IMR-90 (cell line): ENCODE results near the gene PNPLA2. TPM values are rescaled to one million over a fixed set of nuclear protein-coding genes. Genes with fewer than 3 reads are reported as not detected.

ENCODE experiments used
- ATAC-seq: fragments of 200-7000 bp; cut with Tn5 transposase; 2 replicates; pipeline ENCODE4 v1.9.1; 2020; ENCODE audit warnings: low read depth, mild to moderate bottlenecking, moderate library complexity
- BruUV-seq: library from RNA; stranded (reverse); fragments of 400-500 nt; replicated peaks from 2 replicates; lab custom pipeline; 2021; lab: Mats Ljungman, UMichigan
- CTCF ChIA-PET: fragments of 300-600 bp; formaldehyde crosslinking; extraction: SDS; loops from one replicate; lab custom pipeline; 2021; ENCODE audit warnings: antibody characterized with exemption; lab: Yijun Ruan, JAX
- POLR2A ChIA-PET: fragments of 300-600 bp; sonication (Branson Sonifier 250); formaldehyde crosslinking; loops from one replicate; lab custom pipeline; 2022; ENCODE audit warnings: antibody characterized with exemption; ENCODE audit not compliant: unreplicated experiment; lab: Charles Lee
- DNase-seq: peaks from one replicate; pipeline ENCODE4 v3.0.0; 2013
- H2AFZ ChIP-seq: replicated peaks from 2 replicates; pipeline ENCODE3; 2013; ENCODE audit warnings: low read length, mild to moderate bottlenecking; ENCODE audit not compliant: poor library complexity
- H2AK5ac ChIP-seq: 2 replicates; pipeline ENCODE4 v1.6.1; 2013; ENCODE audit warnings: low read depth, low read length, inconsistent platforms
- H2AK9ac ChIP-seq: replicated peaks from 2 replicates; pipeline ENCODE3; 2013; ENCODE audit warnings: mild to moderate bottlenecking, low read depth, low read length, moderate library complexity; ENCODE audit not compliant: poor library complexity
- H2BK120ac ChIP-seq: 2 replicates; pipeline ENCODE4 v1.6.1; 2013; ENCODE audit warnings: low read depth, low read length, inconsistent platforms
- H2BK15ac ChIP-seq: 3 replicates; pipeline ENCODE4 v1.6.1; 2013; ENCODE audit warnings: low read depth, low read length, inconsistent platforms
- H2BK20ac ChIP-seq: 2 replicates; pipeline ENCODE4 v1.6.1; 2013; ENCODE audit warnings: low read depth, mild to moderate bottlenecking, inconsistent platforms, low read length, moderate library complexity
- H2BK5ac ChIP-seq: 2 replicates; pipeline ENCODE4 v1.6.1; 2013; ENCODE audit warnings: mild to moderate bottlenecking, low read depth, low read length, inconsistent platforms; ENCODE audit not compliant: poor library complexity, severe bottlenecking
- H3K14ac ChIP-seq: replicated peaks from 2 replicates; pipeline ENCODE4 v1.6.1; 2013; ENCODE audit warnings: low read depth, low read length, inconsistent platforms
- H3K18ac ChIP-seq: 2 replicates; pipeline ENCODE4 v1.6.1; 2013; ENCODE audit warnings: low read depth, low read length, control low read depth
- H3K23ac ChIP-seq: 2 replicates; pipeline ENCODE4 v1.6.1; 2013; ENCODE audit warnings: low read depth, low read length, inconsistent platforms
- H3K27ac ChIP-seq: 2 replicates; pipeline ENCODE4 v1.5.1; 2013; ENCODE audit warnings: mild to moderate bottlenecking, control low read depth, low read length; ENCODE audit not compliant: insufficient read depth
- H3K27me3 ChIP-seq: 2 replicates; pipeline ENCODE4 v1.6.1; 2013; ENCODE audit warnings: low read length; ENCODE audit not compliant: control insufficient read depth, insufficient read depth
- H3K36me3 ChIP-seq: 2 replicates; pipeline ENCODE4 v1.6.1; 2013; ENCODE audit warnings: low read length, mixed read lengths; ENCODE audit not compliant: control insufficient read depth, insufficient read depth
- H3K4ac ChIP-seq: 2 replicates; pipeline ENCODE4 v1.6.1; 2013; ENCODE audit warnings: low read depth, low read length, inconsistent platforms
- H3K4me1 ChIP-seq: 2 replicates; pipeline ENCODE4 v1.6.1; 2013; ENCODE audit warnings: low read length, mixed read lengths; ENCODE audit not compliant: control insufficient read depth, insufficient read depth
- H3K4me2 ChIP-seq: 2 replicates; pipeline ENCODE4 v1.6.1; 2013; ENCODE audit warnings: low read depth, mild to moderate bottlenecking, control low read depth, low read length, moderate library complexity
- H3K4me3 ChIP-seq: 2 replicates; pipeline ENCODE4 v1.5.1; 2013; ENCODE audit warnings: low read depth, mild to moderate bottlenecking, control low read depth, low read length, moderate library complexity; ENCODE audit not compliant: insufficient read depth
- H3K56ac ChIP-seq: 2 replicates; pipeline ENCODE4 v1.6.1; 2013; ENCODE audit warnings: low read length, inconsistent platforms; ENCODE audit not compliant: insufficient read depth; ENCODE audit errors: extremely low read depth
- H3K79me1 ChIP-seq, 2 experiments: 2 replicates each; pipeline ENCODE4 v1.6.1; 2013; ENCODE audit warnings: low read length in 2 of 2, inconsistent platforms in 1 of 2, low read depth in 1 of 2
- H3K9ac ChIP-seq: 2 replicates; pipeline ENCODE4 v1.6.1; 2013; ENCODE audit warnings: low read depth, low read length, control low read depth
- H3K9me1 ChIP-seq: 2 replicates; pipeline ENCODE4 v1.6.1; 2013; ENCODE audit warnings: low read length, inconsistent platforms; ENCODE audit not compliant: insufficient read depth
- H3K9me3 ChIP-seq: 2 replicates; pipeline ENCODE4 v1.6.1; 2013; ENCODE audit warnings: low read length; ENCODE audit not compliant: control insufficient read depth, insufficient read depth
- H4K20me1 ChIP-seq: 2 replicates; pipeline ENCODE4 v1.6.1; 2013; ENCODE audit warnings: low read length, inconsistent platforms; ENCODE audit not compliant: insufficient read depth
- H4K5ac ChIP-seq: 2 replicates; pipeline ENCODE4 v1.6.1; 2013; ENCODE audit warnings: mild to moderate bottlenecking, low read depth, low read length, control low read depth
- H4K8ac ChIP-seq, 2 experiments: 2 replicates each; pipeline ENCODE4 v1.6.1; 2013; ENCODE audit warnings: low read depth in 2 of 2, low read length in 2 of 2, control low read depth in 1 of 2, inconsistent platforms in 1 of 2
- H4K91ac ChIP-seq: 2 replicates; pipeline ENCODE4 v1.6.1; 2013; ENCODE audit warnings: low read depth, low read length, inconsistent platforms; ENCODE audit not compliant: insufficient read depth
- BHLHE40 ChIP-seq: fragments of 150-350 bp; IDR thresholded peaks from 2 replicates; pipeline ENCODE4 v1.6.1; 2016; ENCODE audit warnings: mild to moderate bottlenecking, low read depth, low read length
- CEBPB ChIP-seq: IDR thresholded peaks from 2 replicates; pipeline ENCODE4 v1.6.1; 2012; ENCODE audit warnings: low read depth, low read length, improper control_type of control experiment
- CHD1 ChIP-seq: IDR thresholded peaks from 2 replicates; pipeline ENCODE4 v1.6.1; 2012; ENCODE audit warnings: low read depth, low read length, improper control_type of control experiment
- CTCF ChIP-seq: conservative IDR thresholded peaks from 2 replicates; pipeline ENCODE4 v1.5.1; 2012; ENCODE audit warnings: mild to moderate bottlenecking, low read depth, low read length, improper control_type of control experiment
- ELK1 ChIP-seq: fragments of 150-350 bp; IDR thresholded peaks from 2 replicates; pipeline ENCODE4 v1.6.1; 2016; ENCODE audit warnings: low read depth, mild to moderate bottlenecking, low read length, moderate library complexity, borderline replicate concordance
- FOS ChIP-seq: fragments of 150-350 bp; IDR thresholded peaks from 2 replicates; pipeline ENCODE4 v1.6.1; 2016; ENCODE audit warnings: low read depth, low read length
- MAFK ChIP-seq: IDR thresholded peaks from 2 replicates; pipeline ENCODE4 v1.6.1; 2012; ENCODE audit warnings: low read depth, low read length, improper control_type of control experiment
- MAZ ChIP-seq: IDR thresholded peaks from 2 replicates; pipeline ENCODE4 v1.6.1; 2012; ENCODE audit warnings: low read depth, mild to moderate bottlenecking, low read length, improper control_type of control experiment, moderate library complexity, borderline replicate concordance
- MXI1 ChIP-seq: IDR thresholded peaks from 2 replicates; pipeline ENCODE4 v1.6.1; 2012; ENCODE audit warnings: low read depth, mild to moderate bottlenecking, low read length, moderate library complexity, borderline replicate concordance
- NFE2L2 ChIP-seq: fragments of 150-350 bp; IDR thresholded peaks from 2 replicates; pipeline ENCODE4 v1.6.1; 2016; ENCODE audit warnings: low read depth, mild to moderate bottlenecking, low read length
- POLR2A ChIP-seq: IDR thresholded peaks from 2 replicates; pipeline ENCODE4 v1.6.1; 2012; ENCODE audit warnings: mild to moderate bottlenecking, low read depth, low read length
- RAD21 ChIP-seq: IDR thresholded peaks from 2 replicates; pipeline ENCODE4 v1.6.1; 2012; ENCODE audit warnings: low read length, improper control_type of control experiment
- RCOR1 ChIP-seq: IDR thresholded peaks from 2 replicates; pipeline ENCODE4 v1.6.1; 2012; ENCODE audit warnings: mild to moderate bottlenecking, low read length, improper control_type of control experiment; ENCODE audit not compliant: insufficient replicate concordance
- RFX5 ChIP-seq: IDR thresholded peaks from 2 replicates; pipeline ENCODE4 v1.8.0; 2012; ENCODE audit warnings: low read depth, mild to moderate bottlenecking, low read length, moderate library complexity
- SMC3 ChIP-seq: fragments of 150-350 bp; IDR thresholded peaks from 2 replicates; pipeline ENCODE4 v1.6.1; 2016; ENCODE audit warnings: low read depth, mild to moderate bottlenecking, antibody characterized with exemption, low read length, moderate library complexity
- USF2 ChIP-seq: fragments of 150-350 bp; IDR thresholded peaks from 2 replicates; pipeline ENCODE4 v1.6.1; 2017; ENCODE audit warnings: mild to moderate bottlenecking, antibody characterized with exemption, low read length, low read depth
- WGBS, 2 experiments: methylation state at CpG; one replicate each; pipeline versions ENCODE4 v1.1.5 to v1.1.7; 2013; ENCODE audit warnings: missing lambda C conversion rate in 2 of 2; ENCODE audit not compliant: insufficient read length in 1 of 2; ENCODE audit errors: extremely low coverage in 2 of 2; 5-methylcytosine and 5-hydroxymethylcytosine counted together
- dilution Hi-C: fragments of 300-500 bp; cut with HindIII; formaldehyde crosslinking; loops from one replicate; pipeline ENCODE4 v1.14.3; 2018; ENCODE audit warnings: low sequenced_read_pairs; ENCODE audit not compliant: unreplicated experiment
- in situ Hi-C: fragments of 300-500 bp; cut with MboI; formaldehyde crosslinking; loops from 3 replicates; pipeline ENCODE4 v1.14.3; 2019; ENCODE audit warnings: low sequenced_read_pairs, inconsistent platforms, mixed read lengths
- intact Hi-C: fragments of 100-400 bp; cut with micrococcal nuclease; formaldehyde crosslinking; loops from 2 replicates; pipeline ENCODE4 v1.10.0; 2022
- polyA plus RNA-seq, 3 experiments: library from polyadenylated mRNA; depleted of rRNA; stranded (reverse); fragments of >200 nt; gene quantifications; 2 replicates each; pipeline ENCODE4 v1.2.3, GENCODE V29; 2012; ENCODE audit warnings: low replicate concordance in 1 of 3
- total RNA-seq: library from RNA; depleted of rRNA; stranded (reverse); fragments of >200 nt; gene quantifications from 2 replicates; pipeline ENCODE4 v1.2.3, GENCODE V29; 2012

The PNPLA2 gene
- total and polyA plus RNA-seq, 2 of the 4 experiments (the other 2 are of a cell fraction) = 7.0 to 94.3 TPM

- DNase-seq (no peak), ATAC-seq (no peak)
- no peaks in the 10 kb centered on the region; the same call in 1 of the 2 replicates for H3K4me1 ChIP-seq
- H3K9me1 ChIP-seq = peaks cover 3% of the 10 kb centered on the region
- peaks cover 11% of the 10 kb centered on the region for H4K20me1 ChIP-seq
- peaks cover 7% of the 10 kb centered on the region; the same call in 1 of the 2 replicates for H3K36me3 ChIP-seq
- no peak overlapping the region for H4K5ac ChIP-seq
- in situ Hi-C loops = no loop called here
- no peak overlapping the region for H4K91ac ChIP-seq
- H3K4ac ChIP-seq = no peak overlapping the region
- no peak overlapping the region for H3K56ac ChIP-seq
- H2AFZ ChIP-seq = no peak overlapping the region
- H3K4me3 ChIP-seq = no peak overlapping the region
- H2BK120ac ChIP-seq = no peak overlapping the region
- H3K27me3 ChIP-seq = no peaks in the 10 kb centered on the region
- TF ChIP-seq RAD21 (no peak), ELK1 (no peak), CEBPB (no peak), MXI1 (no peak), SMC3 (no peak), MAZ (no peak), BHLHE40 (no peak), FOS (no peak), CHD1 (no peak), POLR2A (no peak), MAFK (no peak), RCOR1 (no peak), CTCF (no peak), USF2 (no peak), RFX5 (no peak), NFE2L2 (no peak)
- ChIA-PET POLR2A (no interaction called here), CTCF (no interaction called here)
- no peak overlapping the region for H3K4me2 ChIP-seq
- no peak overlapping the region for H2BK5ac ChIP-seq
- no peak overlapping the region for H3K18ac ChIP-seq
- WGBS, 2 experiments = 100% methylated on average over 3 of the region's 9 CpGs; no CpG with 5 or more reads in 1 of the 2 experiments
- H2AK9ac ChIP-seq = peak overlapping the region; percentile 78
- no peak overlapping the region for H2AK5ac ChIP-seq
- intact Hi-C loops = no loop called here
- BruUV-seq = no TSS peak
- H3K79me1 ChIP-seq = peaks cover 2 to 4% of the 10 kb centered on the region in 2 experiments; a peak in 1 of 4 replicates
- dilution Hi-C loops = no loop called here
- no peaks in the 10 kb centered on the region for H3K9me3 ChIP-seq
- H2BK20ac ChIP-seq = no peak overlapping the region
- no peak overlapping the region for H4K8ac ChIP-seq
- H2BK15ac ChIP-seq = no peak overlapping the region
- H3K14ac ChIP-seq = no peak overlapping the region
- H3K9ac ChIP-seq = no peak overlapping the region
- H3K23ac ChIP-seq = no peak overlapping the region
- H3K27ac ChIP-seq = no peak overlapping the region
Measured at GRCh38 chr11:872799-873198, 54.1 kb downstream of the PNPLA2 start.
